HG03432 (cell line): Measurements from ENCODE around the gene CANT1.
"Not testable (repeated sequence)": the region's sequence is repeated elsewhere in the genome, so short reads cannot be mapped to it uniquely, and the experiment has no call there.

Experiments used
- ATAC-seq: cut with Tn5 transposase; IDR thresholded peaks from one replicate; pipeline ENCODE4 v1.9.1; 2021; ENCODE audit warnings: mild to moderate bottlenecking, moderate library complexity; ENCODE audit not compliant: unreplicated experiment

The CANT1 gene

GRCh38 chr17:79043931-79044320 is 34.4 kb upstream of the CANT1 start:
- no peak for ATAC-seq

GRCh38 chr17:79043191-79043930 is 33.8 kb upstream of the CANT1 start:
- ATAC-seq = no peak

GRCh38 chr17:79042421-79043190 is 33.0 kb upstream of the CANT1 start:
- ATAC-seq = no peak

- no peak for ATAC-seq
These were observed 32.3 kb upstream of the CANT1 start for GRCh38 chr17:79041723-79042420.

- no peak for ATAC-seq
These were observed 31.5 kb upstream of the CANT1 start for GRCh38 chr17:79041041-79041570.

GRCh38 chr17:79039886-79040285 is 30.3 kb upstream of the CANT1 start:
- ATAC-seq = no peak

GRCh38 chr17:79039171-79039570 is 29.6 kb upstream of the CANT1 start:
- ATAC-seq = no peak

GRCh38 chr17:79038545-79039135 is 29.1 kb upstream of the CANT1 start:
- ATAC-seq = no peak

- ATAC-seq = no peak
These were observed 27.0 kb upstream of the CANT1 start for GRCh38 chr17:79036596-79036995.

GRCh38 chr17:79036181-79036580 is 26.6 kb upstream of the CANT1 start:
- ATAC-seq = no peak

GRCh38 chr17:79035686-79036085 is 26.1 kb upstream of the CANT1 start:
- no peak for ATAC-seq

GRCh38 chr17:79034931-79035485 is 25.4 kb upstream of the CANT1 start:
- no peak for ATAC-seq

- no peak for ATAC-seq
These were observed 24.4 kb upstream of the CANT1 start for GRCh38 chr17:79033741-79034501.

- no peak for ATAC-seq
These were observed 23.6 kb upstream of the CANT1 start for GRCh38 chr17:79033046-79033616.

GRCh38 chr17:79031996-79032875 is 22.7 kb upstream of the CANT1 start:
- ATAC-seq = no peak

GRCh38 chr17:79030636-79031035 is 21.1 kb upstream of the CANT1 start:
- ATAC-seq = not testable (repeated sequence)

- ATAC-seq = no peak
These were observed 19.9 kb upstream of the CANT1 start for GRCh38 chr17:79029327-79030009.
